Pulmonary artery endothelial cell (primary cell): ENCODE measurements around the gene RALGPS1. TPM values are rescaled to one million over a fixed set of nuclear protein-coding genes. Genes with fewer than 3 reads are reported as not detected.

ENCODE experiments used
- DNase-seq: peaks from one replicate; pipeline ENCODE4 v3.0.0-alpha.2; 2011; ENCODE audit warnings: low read depth, low spot score
- total RNA-seq: library from RNA; depleted of rRNA; stranded (reverse); fragments of >200 nt; gene quantifications from 2 replicates; pipeline ENCODE4 v1.2.3, GENCODE V29; 2014

RALGPS1 gene
- total RNA-seq, 1 donor from 2014 or later = 2.4 TPM

GRCh38 chr9:126953041-126953809, 38.6 kb downstream of the RALGPS1 start:
- no peak for DNase-seq

DNA sequence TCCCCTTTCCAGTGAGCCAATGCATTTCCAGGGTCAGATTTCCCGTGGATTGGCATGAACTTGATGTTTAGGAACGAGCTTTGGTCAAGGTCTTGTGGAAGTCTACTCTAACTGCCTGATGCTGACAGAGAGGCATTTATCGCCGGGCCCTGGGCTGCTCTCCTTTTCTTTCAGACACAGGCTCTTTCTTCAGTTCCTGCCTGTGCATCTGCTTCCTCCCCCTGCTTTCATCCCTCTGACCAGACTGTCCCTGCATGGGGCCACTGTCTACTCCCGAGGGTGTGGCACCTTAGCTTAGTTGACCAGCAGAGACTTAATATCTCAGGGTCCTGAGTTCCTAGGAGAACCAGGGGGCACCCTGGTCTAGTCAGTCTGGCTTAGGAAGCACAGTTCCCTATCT, 41.2 kb downstream of the RALGPS1 start:
- DNase-seq = no peak

DNA sequence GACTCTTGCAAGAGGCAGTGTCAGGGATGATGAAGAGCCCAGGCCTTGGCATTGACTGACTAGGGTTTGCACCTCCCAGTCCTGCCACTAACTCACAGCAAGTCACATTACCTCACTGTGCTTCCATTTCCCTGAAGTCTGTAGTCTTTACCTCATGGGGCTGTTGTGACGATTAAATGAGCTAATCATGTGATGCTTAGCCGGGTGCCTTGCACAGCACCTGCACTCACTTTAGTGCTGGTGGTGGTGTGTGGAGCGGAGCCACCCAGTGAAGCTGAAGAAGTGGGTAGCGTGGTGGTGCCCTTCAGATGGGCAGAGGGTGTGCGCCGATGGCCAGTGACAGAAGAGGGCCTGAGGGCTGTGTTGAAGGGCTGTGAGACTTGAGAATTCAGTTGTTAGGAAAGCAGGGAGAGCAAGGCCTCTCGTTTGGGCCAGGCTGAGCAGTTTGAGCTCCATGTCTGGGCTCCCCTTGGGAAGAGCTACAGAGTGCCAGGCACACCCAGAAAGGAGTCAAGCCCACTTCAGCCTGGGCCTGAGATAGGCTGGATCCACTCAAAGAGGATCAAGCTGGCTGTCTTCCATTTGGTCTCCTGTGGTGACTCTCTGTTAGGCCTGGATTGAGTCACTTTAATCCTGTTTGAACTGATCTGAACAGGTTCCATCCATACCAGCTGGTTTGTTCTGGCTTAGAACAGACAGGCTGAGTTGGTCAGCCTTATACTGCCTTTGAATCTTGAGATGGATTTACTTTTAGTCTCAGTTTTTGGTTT, 42.5 kb downstream of the RALGPS1 start:
- DNase-seq = no peak

DNA sequence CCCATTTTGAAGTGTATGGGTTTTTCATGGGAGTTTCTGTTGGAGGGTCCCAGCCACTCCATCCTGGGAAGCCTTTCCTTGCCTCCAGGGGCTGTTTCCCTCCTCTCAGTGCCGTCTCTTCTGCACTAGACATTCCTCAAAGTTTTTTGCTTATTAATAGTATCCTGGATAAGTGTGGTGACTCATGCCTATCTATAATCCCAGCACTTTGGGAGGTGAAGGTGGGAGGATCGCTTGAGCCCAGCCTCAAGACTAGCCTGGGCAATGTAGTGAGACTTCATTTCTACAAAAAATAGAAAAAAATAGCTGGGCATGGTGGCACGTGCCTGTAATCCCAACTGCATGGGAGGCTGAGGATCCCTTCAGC, 43.1 kb downstream of the RALGPS1 start:
- DNase-seq = no peak

DNA sequence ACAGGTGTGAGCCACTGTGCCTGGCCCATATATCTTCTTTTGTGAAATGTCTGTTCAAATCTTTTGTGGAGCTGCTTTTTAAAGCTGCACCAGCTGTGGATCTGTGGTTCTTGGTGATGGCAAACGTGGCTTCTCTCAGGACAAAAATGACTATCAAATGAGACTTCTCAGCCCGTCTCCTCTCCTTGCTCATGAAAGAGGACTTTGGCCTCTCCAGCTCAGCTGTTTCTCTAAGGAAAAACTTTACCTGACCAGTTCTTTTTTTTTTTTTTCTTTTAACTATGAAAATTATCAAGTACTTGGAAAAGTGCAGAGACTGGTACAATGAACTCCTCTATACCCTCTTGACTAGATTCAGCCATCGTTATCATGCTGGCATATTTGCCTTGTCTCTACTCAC, 44.8 kb downstream of the RALGPS1 start:
- no peak for DNase-seq

DNA sequence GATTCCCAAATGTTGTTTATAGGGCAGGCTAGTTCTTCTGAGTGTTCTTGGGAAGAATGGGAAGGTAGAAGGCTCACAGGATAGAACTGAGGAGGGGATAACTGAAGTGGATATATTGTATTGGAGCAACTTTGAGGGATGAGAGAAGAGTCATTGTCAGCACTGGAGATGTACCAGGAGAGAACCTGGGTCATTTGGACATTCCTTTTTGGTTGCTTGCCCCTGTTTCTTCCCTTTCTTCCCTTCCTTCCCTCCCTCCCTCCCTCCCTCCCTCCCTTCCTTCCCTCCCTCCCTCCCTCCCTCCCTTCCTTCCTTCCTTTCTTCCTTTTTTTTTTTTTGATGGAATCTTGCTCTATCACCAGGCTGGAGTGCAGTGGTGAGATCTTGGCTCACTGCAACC, 45.3 kb downstream of the RALGPS1 start:
- no peak for DNase-seq

- DNase-seq = no peak
These were observed 47.8 kb downstream of the RALGPS1 start for GRCh38 chr9:126962336-126962735.

GRCh38 chr9:126965077-126965476, 50.5 kb downstream of the RALGPS1 start:
- no peak for DNase-seq

DNA sequence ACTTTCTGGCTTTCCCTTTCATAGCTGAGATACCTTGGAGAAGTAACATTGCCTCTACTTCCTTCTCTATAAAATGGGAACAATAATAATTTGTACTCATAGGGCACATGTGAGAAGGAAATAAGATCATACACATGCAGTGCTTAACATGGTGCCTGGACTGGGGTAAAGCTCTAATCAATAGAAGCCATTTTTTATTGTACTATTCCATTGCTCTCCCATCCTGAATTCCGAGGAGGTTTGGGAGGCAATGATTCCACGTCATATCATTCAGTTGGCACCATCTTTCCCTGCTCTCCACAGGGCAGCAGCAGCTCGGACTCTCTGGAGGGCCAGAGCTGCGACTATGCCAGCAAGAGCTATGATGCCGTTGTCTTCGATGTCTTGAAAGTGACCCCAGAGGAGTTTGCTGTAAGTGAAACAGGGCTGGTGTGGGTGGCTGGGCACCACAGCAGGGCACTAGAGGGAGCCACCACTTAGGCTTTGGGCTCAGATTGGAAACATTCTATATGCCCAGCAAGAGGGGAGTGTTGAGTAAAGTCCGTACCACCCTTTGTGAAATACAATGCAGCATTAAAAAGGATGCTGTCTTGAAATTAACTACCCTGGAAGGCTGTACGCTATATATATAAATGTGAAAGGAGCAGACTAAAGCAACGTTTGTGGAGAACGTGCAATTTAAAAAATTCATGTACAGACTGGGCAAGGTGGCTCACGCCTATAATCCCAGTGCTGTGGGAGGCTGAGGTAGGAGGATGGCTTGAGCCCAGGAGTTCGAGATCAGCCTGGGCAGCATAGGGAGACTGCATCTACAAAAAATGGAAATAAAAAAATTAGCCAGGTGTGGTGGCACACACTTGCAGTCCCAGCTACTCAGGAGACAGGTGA, 51.2 kb downstream of the RALGPS1 start:
- peak; percentile 29 for DNase-seq

DNA sequence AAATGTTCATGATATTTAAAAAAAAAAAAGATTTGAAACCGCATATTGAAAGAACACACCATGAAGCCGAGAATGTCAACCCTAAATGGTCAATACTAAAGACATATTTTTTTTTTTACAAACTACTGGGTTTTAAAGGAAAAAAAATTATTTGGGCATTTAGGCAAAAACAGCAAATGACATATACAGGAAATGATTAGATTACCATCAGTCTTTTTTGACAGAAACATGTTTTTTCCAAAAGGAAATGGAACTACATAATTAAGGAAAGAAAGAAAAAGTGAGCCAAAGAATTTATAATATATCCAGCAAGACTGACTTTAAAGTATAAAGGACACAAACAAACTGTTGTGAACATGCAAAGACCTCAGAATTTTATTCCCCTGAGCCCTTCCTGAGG, 56.7 kb downstream of the RALGPS1 start:
- DNase-seq = no peak

DNA sequence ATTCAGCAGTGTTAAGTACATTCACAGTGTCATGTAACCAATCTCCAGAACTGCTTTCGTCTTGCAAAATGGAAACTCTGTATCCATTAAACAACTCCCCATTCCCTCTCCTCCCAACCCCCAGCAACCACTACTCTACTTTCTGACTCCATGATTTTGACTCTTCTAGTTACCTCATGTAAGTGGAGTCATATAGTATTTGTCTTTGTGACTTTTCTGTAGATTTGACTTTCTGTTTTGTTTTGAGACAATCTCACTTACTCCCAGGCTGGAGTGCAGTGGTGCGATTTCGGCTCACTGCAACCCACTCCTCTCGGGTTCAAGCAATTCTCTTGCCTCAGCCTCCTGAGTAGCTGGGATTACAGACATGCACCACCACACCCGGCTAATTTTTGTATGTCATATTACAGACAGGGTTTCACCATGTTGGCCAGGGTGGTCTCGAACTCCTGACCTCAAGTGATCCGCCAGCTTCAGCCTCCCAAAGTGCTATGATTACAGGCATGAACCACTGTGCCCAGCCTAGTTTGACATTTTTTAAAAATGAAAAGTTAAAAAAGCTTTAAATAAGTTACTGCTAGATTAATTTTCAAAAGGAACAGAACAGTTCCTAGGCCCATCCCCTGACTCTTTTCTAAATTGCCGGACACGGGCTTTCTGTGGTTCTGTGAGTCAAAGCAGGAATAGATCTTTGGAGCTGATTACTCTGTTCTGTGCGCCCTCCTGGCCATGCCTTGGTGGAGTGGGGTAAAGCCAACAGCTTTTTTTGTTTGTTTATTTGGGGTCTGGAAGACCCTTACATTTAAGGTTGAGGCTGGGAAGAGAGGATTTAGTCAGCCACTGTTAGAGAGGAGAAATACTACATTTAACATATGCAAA, 59.3 kb downstream of the RALGPS1 start:
- DNase-seq = no peak

DNA sequence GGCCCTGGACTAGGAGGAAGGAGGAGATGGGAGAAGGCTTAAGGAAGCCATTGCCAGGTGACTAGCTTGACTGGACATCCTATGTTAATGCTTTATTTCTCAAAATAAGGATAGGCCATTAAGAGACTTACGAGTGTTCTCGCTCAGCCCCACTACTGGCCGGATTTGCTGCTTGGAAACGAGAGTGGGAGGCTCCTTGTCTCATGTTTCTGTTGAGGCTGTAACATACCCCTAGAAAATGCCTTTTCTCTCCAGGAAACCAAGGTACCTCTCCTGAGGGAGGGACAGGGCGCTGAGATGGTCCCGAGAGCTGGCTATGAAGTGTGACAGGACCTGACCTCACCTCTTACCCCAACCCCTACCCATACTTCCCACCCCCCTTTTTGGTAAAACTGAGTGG, 60.0 kb downstream of the RALGPS1 start:
- DNase-seq = no peak

GRCh38 chr9:126975327-126976220, 61.0 kb downstream of the RALGPS1 start:
- DNase-seq = no peak

- no peak for DNase-seq
These were observed 64.9 kb downstream of the RALGPS1 start for GRCh38 chr9:126979461-126979860.

DNA sequence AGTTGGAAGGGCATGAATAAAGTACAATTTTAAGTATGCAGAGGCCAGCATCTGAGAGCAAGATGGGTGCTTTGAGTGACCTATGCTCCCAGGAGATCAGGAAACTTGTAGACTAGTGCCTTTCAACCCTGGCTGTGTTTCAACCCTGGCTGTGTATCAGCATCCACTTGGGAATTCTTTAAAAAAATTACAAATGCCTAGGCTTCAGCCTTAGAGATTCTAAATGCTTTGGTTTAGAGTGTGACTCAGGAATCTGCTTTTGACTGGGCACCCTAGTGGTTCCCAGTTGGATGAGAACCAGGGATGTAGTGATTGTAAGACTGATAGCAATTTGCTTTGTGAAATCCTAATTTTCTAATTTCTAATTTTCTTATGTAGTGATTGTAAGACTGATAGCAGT, 65.6 kb downstream of the RALGPS1 start:
- no peak for DNase-seq

GRCh38 chr9:126981218-126981617, 66.6 kb downstream of the RALGPS1 start:
- DNase-seq = no peak

GRCh38 chr9:126982215-126983002, 67.8 kb downstream of the RALGPS1 start:
- DNase-seq = no peak

DNA sequence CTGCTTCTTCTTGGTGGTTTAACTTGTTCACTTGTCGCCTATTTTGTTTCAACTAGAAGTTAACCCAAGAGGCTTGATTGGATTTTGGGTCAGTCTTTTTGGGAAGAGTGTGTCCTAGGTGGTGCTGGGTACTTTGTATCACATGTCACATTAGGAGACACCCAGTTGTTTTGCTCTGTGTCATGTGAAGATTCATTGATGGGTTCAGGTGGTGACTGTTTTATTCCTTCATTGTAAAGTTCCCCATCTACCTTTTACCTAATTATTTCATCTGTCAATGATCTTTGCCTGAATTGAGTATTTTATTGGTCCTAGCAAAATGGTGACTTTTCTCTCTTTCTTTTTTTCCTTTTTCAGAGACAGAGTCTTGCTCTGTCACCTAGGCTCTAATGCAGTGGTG, 69.2 kb downstream of the RALGPS1 start:
- no peak for DNase-seq

GRCh38 chr9:126984969-126985368, 70.4 kb downstream of the RALGPS1 start:
- DNase-seq = no peak
